ENCODE measurements around the gene SLC35F2.

DNA sequence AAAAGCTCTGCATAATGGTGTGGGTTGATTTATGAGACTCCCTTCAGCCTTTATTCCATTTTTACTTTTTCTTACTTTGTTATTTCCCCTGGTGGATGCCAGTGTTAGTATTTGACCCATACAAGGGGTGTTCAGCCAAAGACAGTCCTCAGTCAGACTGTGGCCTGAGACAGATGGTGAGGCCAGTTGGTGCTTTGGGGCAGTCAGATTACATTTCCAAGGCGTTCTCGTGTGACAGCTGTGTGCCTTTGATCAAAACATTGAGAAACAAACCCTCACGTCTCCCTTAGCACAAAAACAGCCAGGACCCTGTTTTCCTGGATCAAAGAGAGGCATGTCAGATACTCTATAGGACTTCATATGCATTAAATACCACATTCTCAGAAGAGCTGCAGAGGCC lies 115.4 kb downstream of the SLC35F2 start:
- TF ChIP-seq, protein P1, sequence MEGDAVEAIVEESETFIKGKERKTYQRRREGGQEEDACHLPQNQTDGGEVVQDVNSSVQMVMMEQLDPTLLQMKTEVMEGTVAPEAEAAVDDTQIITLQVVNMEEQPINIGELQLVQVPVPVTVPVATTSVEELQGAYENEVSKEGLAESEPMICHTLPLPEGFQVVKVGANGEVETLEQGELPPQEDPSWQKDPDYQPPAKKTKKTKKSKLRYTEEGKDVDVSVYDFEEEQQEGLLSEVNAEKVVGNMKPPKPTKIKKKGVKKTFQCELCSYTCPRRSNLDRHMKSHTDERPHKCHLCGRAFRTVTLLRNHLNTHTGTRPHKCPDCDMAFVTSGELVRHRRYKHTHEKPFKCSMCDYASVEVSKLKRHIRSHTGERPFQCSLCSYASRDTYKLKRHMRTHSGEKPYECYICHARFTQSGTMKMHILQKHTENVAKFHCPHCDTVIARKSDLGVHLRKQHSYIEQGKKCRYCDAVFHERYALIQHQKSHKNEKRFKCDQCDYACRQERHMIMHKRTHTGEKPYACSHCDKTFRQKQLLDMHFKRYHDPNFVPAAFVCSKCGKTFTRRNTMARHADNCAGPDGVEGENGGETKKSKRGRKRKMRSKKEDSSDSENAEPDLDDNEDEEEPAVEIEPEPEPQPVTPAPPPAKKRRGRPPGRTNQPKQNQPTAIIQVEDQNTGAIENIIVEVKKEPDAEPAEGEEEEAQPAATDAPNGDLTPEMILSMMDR (conservative IDR thresholded peaks at IDR 0.05 in 1 of 2, IDR thresholded peaks at IDR 0.05 in 1 of 2; ENCODE audit: low read depth in 1 of 2, low read length in 2 of 2): no peak
- TF ChIP-seq EZH2 (IDR thresholded peaks at IDR 0.05; ENCODE audit: low read length, missing control alignments): no peak

Data from fibroblast of lung (primary cell).